MCF 10A (cell line): ENCODE results near the gene FAM184B. TPM values are rescaled to one million over a fixed set of nuclear protein-coding genes. Genes with fewer than 3 reads are reported as not detected.
A peak's percentile ranks its signal among the peaks of the same experiment; 100 is the strongest.

Source experiments
- BruUV-seq: library from RNA; stranded (reverse); fragments of 400-500 nt; replicated peaks from 2 replicates; lab custom pipeline; 2021; lab: Mats Ljungman, UMichigan
- CTCF ChIA-PET: fragments of 300-600 bp; sonication (Branson Sonifier 250); formaldehyde crosslinking; extraction: SDS; loops from one replicate; lab custom pipeline; 2021; ENCODE audit warnings: antibody characterized with exemption, inconsistent platforms; lab: Yijun Ruan, JAX
- POLR2A ChIA-PET: fragments of 300-600, 350-650 bp; sonication (Branson Sonifier 250); formaldehyde crosslinking; extraction: SDS; loops from one replicate; lab custom pipeline; 2020; ENCODE audit warnings: antibody characterized with exemption, inconsistent platforms; lab: Yijun Ruan, JAX
- DNase-seq: peaks from one replicate; pipeline ENCODE4 v3.0.0-alpha.2; 2018; ENCODE audit not compliant: unreplicated experiment
- H3K27ac Mint-ChIP-seq: one replicate; pipeline ENCODE4 v1.8.0; 2022; ENCODE audit warnings: mild to moderate bottlenecking, low read depth, mixed read lengths; ENCODE audit not compliant: unreplicated experiment
- H3K27me3 Mint-ChIP-seq: one replicate; pipeline ENCODE4 v1.8.0; 2022; ENCODE audit warnings: mixed read lengths; ENCODE audit not compliant: insufficient read depth, unreplicated experiment
- H3K36me3 Mint-ChIP-seq: one replicate; pipeline ENCODE4 v1.8.0; 2022; ENCODE audit warnings: mild to moderate bottlenecking, moderate library complexity, mixed read lengths; ENCODE audit not compliant: insufficient read depth, unreplicated experiment
- H3K4me1 Mint-ChIP-seq: one replicate; pipeline ENCODE4 v1.8.0; 2022; ENCODE audit warnings: mixed read lengths; ENCODE audit not compliant: insufficient read depth, unreplicated experiment
- H3K4me3 Mint-ChIP-seq: one replicate; pipeline ENCODE4 v1.8.0; 2022; ENCODE audit warnings: mild to moderate bottlenecking, moderate library complexity, mixed read lengths; ENCODE audit not compliant: unreplicated experiment
- H3K9me3 Mint-ChIP-seq: one replicate; pipeline ENCODE4 v1.8.0; 2022; ENCODE audit warnings: mixed read lengths; ENCODE audit not compliant: unreplicated experiment
- CTCF ChIP-seq: fragments of 200-600 bp; IDR thresholded peaks from one replicate; pipeline ENCODE4 v1.8.0; 2022; ENCODE audit warnings: antibody characterized with exemption, mild to moderate bottlenecking; ENCODE audit not compliant: unreplicated experiment
- intact Hi-C: fragments of 100-400 bp; cut with micrococcal nuclease; formaldehyde crosslinking; loops from 2 replicates; pipeline ENCODE4 v1.14.1; 2022
- total RNA-seq: library from RNA; stranded (reverse); gene quantifications from 2 replicates; pipeline ENCODE4 v1.2.3, GENCODE V29; 2022

FAM184B gene
- total RNA-seq, 1 experiment from 2014 or later = not detected

GRCh38 chr4:17583276-17583675 lies 198.1 kb downstream of the FAM184B start:
- no peak overlapping the region for H3K4me3 Mint-ChIP-seq
- ChIA-PET CTCF (interaction anchor here (1.2 to 3.7 kb wide), 2 partner anchors 10 to 15 kb away, joined by 4 to 9 read pairs; no protein-coding TSS in a partner anchor), POLR2A (no interaction called here)
- H3K9me3 Mint-ChIP-seq = no peaks in the 10 kb centered on the region
- no peak overlapping the region for H3K27ac Mint-ChIP-seq
- peaks cover 68% of the 10 kb centered on the region for H3K36me3 Mint-ChIP-seq
- H3K27me3 Mint-ChIP-seq = no peaks in the 10 kb centered on the region
- BruUV-seq = no TSS peak
- no peak for TF ChIP-seq CTCF
- no peak for DNase-seq
- peaks cover 8% of the 10 kb centered on the region for H3K4me1 Mint-ChIP-seq
- intact Hi-C loops = no loop called here

GRCh38 chr4:17580969-17581368 lies 200.5 kb downstream of the FAM184B start:
- Mint-ChIP-seq H3K27me3 (no peaks in the 10 kb centered on the region), H3K36me3 (peaks cover 54% of the 10 kb centered on the region), H3K4me1 (peaks cover 12% of the 10 kb centered on the region), H3K27ac (peak overlapping the region; percentile 12), H3K4me3 (no peak overlapping the region), H3K9me3 (no peaks in the 10 kb centered on the region)
- intact Hi-C loops = no loop called here
- no peak for DNase-seq
- ChIA-PET POLR2A (interaction anchor here (1.3 to 1.4 kb wide), 2 partner anchors 23 to 230 kb away, joined by 4 read pairs; partner anchors contain the start of genes DCAF16 and NCAPG), CTCF (interaction anchor here (3.7 kb wide), 1 partner anchor 17 kb away, joined by 9 read pairs; no protein-coding TSS in a partner anchor)
- BruUV-seq = no TSS peak
- TF ChIP-seq CTCF = no peak

Other genes starting within 250 kb of the FAM184B start
- 31.0 and 45.0 TPM in 2 replicates for gene LAP3, start 204.4 kb downstream of the FAM184B start, total RNA-seq
- gene MED28, start 167.0 kb downstream of the FAM184B start, total RNA-seq = 31.8 and 32.1 TPM in 2 replicates
- 38.0 and 41.4 TPM in 2 replicates for gene DCAF16, start 29.1 kb upstream of the FAM184B start, total RNA-seq
- gene NCAPG, start 29.4 kb upstream of the FAM184B start, total RNA-seq = 23.2 and 38.6 TPM in 2 replicates
- gene LCORL, start 240.1 kb upstream of the FAM184B start, total RNA-seq = 10.7 and 14.1 TPM in 2 replicates